Kidney glomerular epithelial cell (primary cell): Measurements from ENCODE around the gene AUTS2.
A peak's percentile ranks its signal among the peaks of the same experiment; 100 is the strongest.

Source experiments
- DNase-seq: peaks from one replicate; lab custom pipeline; 2025; lab: John Stamatoyannopoulos, UW

The AUTS2 gene

DNA sequence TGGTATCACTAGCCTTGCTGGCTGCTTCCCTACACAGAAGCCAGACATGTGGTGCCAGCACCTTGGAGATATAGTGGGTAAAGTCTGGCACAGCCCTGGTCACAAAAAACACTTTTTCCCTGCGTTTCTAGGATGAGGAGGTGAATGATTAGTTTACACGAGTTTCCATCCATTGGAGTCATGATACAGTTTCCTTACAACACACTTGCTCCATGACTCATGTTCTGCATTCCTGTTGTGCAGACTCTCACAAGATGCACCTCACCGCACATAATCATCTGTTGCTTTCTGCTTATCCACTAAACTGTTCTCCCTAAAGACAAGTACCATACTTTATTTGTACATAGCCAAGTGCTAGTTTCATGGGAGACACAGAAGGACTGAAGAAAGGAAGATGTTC, 786.6 kb downstream of the AUTS2 start:
- DNase-seq, result peak; percentile 88

DNA sequence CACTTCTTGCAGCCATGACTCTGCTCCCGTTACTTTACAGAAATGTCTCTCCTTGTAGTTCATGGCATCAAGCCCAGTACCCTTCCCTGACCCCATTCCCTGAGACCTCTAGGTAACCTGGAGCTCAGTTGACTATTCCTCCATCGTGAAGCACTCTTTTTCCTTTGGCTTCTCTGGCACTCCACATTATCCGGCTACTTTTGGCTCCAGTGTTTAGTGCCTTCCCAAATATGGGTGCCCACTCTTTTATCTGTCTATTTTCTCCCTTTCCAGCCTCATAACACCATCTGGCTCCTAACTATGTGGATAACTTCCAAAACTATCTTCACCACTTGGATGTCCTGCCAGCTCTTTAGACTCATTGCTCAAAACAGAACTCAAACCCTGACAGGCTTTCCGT, 788.9 kb downstream of the AUTS2 start:
- no peak for DNase-seq

DNA sequence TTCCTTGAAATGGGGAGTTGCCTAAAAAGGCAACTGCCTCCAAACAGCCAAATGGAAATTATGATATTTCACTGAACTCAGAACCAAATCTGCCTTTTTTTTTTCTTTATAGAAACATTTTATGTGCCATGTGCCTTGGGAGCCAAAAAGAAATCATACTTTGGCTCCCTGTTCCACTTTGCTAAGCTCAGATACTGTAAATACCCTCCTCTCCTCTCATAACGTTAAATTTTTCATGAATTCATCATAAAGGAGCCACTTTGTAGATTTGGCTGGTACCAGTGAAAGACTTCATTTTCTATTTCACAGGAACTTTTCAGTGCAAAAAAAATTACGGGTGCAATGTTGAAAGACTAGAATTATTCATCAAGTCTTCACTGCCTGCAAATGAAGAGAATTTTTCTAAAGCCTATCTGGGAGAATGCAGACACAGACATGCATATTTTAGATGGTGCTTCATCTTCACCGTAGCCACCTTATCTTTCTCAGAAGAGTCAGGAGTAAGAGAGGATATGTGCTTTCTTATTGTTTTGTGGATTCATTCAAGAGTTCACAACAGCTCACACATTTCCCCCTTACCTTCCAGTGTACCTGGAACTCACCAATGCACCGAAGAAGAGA, 791.4 kb downstream of the AUTS2 start:
- no peak for DNase-seq

DNA sequence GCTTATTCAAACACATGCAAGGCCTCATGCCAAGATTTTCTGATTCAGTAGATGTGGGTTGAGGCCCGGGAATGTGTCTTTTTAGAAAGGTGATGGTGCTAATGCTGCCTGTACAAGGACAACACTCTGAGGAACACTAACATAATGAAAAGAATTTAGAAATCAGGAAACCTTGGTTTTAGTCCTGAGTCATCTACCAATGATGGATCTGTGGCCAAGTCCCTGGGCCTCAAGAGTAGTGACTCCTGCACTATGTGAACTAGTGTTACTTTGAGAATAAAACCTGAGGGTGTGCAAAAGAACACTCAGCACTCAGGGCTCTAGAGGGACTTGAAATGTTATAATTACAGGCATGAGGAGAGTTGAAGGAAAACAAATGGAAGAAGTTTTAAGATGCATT, 792.0 kb downstream of the AUTS2 start:
- DNase-seq, result no peak

DNA sequence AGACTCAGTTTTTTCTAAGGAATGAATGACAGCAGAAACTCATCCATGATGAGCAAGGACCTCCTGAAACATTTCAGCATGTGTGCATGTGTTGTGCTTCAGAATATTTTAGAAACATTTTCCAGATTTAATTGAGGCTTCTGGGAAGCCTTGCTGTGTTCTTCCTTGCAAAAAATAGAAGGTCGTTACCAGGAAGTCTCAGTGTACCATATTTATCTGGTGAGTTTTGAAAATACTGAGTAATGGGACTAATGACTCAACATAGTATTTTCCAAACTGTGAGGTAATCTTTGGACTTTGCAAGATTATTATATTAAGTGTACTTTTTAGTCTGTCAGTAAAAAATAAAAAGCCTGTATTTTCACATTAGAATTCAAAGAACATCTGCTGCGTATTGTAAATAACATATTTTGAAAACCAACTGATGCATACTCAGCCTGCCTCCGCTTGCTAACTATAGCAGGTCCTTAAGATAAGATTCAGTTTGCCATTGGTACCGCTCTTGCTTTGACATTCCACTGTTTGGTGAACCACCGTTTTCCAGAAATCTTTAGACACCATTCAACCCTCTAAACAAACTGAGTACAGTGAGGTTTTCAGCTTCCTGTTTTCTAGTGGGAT, 794.1 kb downstream of the AUTS2 start:
- DNase-seq, result no peak

DNA sequence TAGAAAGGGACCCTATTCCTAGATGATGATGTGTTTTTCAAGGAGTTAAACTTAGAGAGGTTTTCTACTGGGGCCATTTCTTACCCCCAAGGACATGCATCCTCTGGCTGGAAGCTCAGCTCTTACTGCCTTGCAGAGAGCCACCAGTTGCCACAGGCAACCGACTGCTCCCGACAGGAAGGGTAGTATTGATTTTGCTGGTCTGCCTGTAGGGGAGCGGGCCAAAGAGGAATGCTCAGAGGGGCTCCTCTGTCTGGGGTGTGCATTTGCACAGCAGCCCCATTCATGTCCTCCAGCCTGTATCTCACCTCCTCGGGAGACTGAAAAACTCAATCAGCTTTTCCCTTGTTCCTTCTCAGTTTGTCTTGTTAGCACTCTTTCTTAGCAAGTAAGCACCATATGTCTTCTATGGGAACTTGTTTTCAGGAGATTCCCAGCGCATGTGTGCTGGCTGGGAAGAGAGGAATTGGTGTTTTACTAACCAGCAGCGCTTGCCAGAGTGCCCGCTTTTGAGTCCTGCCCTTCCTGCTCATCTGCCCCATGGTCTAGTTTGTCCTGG, 794.7 kb downstream of the AUTS2 start:
- no peak for DNase-seq

DNA sequence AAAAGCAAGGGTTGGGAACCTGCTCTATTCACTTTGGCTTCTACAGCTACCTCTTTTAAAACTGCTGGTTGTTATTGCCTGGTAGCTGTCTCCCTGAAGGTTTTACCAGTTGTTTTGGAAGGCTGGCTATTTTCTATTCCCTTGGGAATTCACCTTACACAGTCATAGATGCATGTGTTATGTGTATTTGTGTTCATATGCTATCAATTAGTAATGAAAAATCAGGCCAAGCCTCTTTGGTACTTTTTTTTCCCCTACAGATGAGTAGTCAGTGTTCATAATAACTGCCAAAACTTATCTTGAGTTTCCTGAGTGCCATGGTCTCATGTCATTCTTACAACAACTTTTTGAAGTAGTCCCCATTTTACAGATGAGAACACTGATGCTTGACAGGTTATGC, 795.7 kb downstream of the AUTS2 start:
- DNase-seq, result no peak

DNA sequence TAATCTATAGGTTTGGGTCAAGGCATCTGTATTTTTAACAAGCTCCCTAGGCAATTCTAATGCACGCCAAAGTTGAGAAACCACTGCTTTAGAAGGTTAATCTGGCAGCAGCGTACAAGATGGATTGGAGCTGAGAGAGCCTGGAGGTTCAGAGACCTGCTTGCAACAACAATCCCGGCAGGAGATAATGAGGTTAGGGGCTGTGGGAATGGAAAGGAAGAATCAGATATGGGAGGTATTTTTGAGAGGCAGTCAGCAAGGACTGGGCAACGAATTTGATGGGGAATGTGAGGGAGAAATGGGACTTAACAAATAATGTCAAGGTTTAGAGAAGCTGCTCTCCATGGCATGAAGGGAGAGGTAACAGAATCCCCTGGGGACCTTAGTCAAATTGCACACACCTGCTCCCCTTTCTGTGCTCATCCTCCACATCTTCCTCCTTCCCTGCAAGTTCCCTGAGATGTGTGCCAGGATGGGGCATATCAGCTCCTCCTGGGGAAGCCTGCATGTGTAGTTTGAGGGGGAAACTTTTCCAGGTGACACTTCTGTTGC, 802.6 kb downstream of the AUTS2 start:
- DNase-seq, result no peak

DNA sequence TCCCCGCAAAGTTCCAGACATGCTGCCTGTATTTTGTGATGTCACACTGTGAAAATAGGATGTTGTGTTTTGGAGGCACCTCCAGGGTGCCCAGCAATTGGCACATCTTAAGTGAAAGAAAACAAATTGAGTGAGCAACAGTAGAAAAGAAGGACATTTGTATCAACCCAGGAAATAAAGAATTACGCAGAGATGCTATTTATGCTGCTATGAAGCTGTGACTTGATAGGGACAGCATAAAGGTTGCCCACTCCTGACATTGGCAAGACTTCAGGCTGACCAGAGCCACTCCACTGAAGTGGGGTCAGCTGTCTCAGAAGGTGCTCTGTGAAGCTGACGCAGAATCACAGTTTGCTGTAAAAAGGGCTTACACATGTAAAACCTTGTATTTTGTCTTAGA, 803.8 kb downstream of the AUTS2 start:
- DNase-seq, result no peak

DNA sequence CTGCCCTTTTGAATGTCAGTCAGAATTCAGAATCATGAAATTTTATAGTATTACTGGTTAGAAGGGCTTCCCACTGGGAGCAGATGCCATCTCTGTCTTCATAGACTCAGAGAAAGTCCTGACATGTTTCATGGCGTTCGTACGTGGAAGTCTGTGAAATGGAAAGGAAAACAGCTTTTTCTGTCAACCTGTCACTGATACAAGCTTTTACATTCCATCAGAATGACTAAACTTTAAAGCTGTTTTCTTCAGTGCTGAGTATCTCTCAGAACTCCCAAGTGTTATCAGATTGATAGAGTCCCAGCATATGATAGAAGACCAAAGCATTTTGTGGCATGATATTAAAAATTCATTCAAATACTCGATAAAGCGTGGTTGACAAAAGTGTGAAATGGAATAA, 807.0 kb downstream of the AUTS2 start:
- peak; percentile 9 for DNase-seq

DNA sequence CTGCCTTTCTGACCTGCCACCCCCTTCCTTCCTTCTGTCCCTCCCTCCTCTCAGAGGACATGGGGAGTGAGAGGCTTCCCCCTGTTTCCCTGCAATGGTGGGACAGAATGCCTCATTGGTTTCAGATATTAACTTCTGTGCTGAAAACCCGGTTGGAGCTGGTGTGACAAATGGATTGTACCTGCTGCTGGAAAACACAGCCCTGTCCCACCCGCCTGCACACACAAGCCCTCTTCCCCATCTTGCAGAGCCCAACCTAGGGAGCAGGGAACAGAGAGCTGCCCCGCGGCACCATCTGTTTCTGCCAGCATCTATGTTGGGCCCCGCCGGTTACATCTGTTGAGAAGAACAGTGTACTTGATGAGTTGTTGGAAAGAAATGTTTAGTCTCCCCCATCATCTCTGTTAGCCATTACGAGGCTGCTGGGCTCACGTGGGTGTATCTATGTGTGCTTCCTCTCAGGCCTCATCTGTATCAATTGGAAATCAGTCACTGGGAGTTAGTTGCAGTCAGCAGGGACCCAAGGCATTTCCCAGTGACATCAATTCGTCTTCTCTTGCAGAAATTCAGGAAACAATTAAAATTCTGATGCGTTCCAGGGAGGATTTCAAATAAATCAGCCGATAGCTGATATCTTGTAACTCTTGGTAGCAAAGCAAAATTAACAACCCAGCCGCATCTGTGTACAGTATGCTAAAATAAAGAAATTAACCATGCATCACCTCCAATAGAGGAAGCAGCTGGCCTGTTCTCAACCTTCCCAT, 808.1 kb downstream of the AUTS2 start:
- DNase-seq, result no peak

DNA sequence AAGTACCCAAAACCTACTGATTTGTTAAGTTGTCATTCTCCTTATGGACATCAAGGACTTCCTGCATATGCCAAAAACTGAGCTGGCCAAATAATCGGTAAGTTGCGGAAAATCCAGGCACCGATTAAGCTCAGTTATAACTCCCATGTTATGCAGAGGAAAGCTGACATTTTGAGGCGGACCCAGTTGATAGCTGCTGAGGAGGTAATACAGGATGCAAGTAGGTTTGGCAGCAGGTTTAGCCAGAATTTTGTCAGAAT, 808.6 kb downstream of the AUTS2 start:
- DNase-seq, result no peak

DNA sequence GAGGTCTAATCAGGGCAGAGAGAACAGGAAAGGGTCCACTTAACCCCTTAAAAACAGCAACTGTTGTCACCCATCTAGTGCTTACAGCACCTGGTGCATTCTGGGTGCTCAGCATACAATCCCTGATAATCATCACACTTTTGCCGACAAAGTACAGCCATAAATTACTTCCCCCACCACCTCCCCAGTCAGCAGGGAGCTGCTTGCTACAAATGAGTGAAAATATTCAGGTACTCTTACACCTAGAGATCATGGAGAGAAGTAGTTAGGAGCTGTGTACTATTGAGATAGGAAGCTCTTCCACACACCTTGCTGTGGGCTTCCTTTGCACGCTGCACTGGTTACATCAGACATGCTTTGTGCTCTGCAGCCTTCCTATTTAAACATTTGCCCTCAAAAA, 810.2 kb downstream of the AUTS2 start:
- no peak for DNase-seq

DNA sequence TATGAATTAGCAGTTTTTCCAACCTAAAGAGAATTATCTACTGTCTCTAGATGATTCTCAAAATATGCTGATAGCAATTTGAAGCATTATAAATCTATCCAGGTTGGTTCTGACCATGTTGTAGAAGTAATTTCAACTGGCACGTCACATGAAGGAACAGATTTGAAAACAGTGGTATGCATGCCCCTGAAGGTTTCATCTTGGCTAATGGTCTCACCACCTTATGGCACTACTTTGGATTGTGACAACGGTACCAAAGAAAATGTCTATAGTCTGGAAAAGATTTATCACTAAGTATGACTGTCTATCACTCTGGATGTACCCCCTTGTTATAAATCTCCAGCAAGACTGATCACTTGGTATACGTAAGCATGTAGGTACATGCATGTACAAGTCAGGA, 810.6 kb downstream of the AUTS2 start:
- DNase-seq, result no peak

DNA sequence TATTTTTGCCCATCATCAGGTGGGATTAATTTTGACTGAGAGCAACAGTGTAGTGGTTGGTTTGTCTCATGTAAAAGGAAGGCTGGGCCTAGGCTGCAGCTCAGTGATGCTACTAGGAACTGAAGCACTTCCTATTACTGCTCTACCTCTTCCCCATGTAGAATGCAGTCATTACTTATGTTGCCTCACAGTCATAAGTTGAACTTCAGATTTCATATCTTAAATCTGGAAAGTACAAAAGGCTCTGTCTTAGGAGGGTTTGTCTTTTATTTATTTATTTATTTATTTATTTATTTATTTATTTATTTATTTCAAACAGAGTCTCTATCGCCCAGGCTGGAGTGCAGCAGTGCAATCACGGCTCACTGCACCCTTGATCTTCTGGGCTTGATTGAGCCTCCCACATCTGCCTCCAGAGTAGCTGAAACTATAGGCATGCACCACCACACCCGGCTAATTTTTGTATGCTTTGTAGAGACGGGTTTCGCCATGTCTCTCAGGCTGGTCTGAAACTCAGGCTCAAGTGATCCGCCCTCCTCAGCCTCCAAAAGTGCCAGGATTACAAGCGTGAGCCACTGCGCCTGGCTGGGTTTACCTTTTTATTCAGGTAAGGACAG, 812.0 kb downstream of the AUTS2 start:
- no peak for DNase-seq

DNA sequence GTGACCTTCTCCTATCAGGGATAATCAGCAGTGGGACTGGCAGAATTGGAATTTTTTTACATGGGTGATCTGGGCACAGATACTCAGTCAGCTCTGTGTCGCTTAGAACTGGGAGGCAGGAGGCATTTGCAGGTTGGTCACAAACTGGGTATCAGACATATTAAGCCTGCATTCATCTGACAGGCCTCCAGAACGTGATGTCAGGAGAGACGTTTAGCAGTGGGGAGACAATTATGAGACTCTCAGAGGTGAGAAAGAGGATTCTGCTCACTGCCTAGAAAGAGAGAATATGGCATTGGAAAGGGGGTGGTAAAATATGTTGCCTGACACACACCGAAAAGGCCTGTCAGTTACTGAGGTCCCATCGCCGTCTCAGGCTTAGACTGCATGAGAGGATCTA, 816.1 kb downstream of the AUTS2 start:
- DNase-seq, result no peak

DNA sequence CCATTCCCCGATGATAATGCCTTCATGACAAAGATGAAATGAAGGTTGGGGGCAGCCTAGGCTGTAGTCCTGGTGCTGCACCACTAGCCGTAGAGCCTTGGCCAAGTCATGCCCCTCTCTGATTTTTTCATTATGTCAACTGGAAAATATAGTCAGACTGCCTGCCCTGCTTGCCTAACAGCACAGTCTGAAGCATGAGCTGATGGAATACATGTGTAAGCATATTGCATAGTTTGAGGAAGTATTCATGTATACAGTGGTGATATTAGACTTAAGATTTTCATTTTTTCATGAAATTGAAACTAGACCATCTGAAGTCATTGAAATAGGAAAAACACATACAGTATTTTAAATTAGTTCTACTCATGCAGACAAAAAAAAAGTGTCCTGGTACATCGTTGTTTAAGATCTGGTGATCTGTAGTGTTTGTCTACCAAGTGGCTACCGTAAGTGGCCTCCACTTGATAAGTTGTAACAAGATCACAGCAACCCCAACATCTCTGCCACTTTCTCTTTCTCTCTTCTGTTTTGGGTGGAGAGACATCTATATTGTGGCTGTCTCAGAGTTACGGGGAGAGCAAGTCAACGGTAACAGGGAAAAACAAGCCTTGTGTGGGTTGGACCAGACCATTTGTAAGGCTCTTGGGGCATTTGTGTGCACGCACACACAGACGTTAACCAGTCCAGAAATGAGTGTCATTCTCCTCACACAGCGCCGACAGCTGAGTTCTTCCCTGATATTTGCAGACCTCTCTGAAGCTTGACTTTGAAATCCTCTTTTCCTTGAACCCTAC, 817.1 kb downstream of the AUTS2 start:
- no peak for DNase-seq

DNA sequence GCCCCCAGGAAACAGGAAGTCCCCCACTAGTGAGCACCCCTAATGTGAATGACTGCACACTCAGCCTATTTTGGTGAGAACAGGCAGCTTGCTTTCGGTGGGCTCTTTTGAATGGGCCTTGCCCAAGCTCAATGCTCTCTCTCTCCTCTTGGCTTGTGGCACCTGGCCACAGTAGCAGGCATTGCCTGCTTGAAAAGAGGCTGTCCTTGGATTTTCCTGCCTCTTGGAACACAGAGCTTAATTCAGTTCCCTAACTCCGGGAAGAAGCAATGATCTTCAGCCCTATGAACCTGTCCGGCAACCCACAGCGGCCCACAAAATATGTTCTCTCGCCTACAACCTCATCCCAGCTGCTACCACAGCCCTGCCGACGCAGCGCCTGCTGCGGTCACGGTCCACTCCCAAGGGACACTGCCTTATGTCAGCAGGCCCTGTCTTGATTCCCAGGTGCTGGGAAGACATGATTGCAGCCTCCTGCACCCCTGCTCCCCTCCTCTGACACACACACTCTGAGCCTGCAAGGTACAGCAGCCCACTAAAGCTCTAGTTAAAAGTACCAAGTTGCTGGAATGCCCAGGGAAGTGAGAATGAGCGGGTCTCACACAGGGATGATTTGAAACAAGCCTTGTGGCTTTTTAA, 818.2 kb downstream of the AUTS2 start:
- no peak for DNase-seq

DNA sequence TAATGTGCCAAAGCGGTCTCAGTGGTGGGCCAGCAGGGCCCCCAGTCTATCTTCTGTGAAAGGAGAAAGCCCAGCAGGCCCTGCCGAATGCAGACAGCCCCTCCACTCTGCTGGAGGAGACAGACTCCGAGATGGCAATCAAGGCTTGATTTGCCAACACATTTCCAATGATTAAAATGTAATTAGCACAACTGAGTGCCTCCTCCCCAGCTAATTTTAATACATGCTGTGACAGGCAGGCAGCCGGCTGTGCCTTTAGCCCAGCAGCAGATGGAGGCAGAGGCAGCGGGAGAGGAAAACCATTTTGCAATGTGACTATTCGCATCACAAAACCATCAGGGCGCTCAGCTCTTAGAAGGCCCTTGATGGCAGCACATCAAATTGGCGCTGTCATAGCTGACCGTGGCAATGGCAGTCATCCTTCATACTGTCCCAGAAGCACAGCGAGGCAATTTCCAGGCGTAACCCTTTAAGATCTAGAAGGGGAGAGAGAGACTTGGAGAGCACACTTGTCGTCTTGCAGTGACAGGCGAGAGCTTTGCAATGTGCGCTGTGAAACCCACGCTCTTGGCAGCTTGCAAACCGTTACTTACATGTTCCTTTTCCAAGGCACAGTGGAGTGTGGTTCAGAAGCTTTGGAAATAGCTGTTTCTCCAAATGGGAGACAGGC, 818.8 kb downstream of the AUTS2 start:
- no peak for DNase-seq

DNA sequence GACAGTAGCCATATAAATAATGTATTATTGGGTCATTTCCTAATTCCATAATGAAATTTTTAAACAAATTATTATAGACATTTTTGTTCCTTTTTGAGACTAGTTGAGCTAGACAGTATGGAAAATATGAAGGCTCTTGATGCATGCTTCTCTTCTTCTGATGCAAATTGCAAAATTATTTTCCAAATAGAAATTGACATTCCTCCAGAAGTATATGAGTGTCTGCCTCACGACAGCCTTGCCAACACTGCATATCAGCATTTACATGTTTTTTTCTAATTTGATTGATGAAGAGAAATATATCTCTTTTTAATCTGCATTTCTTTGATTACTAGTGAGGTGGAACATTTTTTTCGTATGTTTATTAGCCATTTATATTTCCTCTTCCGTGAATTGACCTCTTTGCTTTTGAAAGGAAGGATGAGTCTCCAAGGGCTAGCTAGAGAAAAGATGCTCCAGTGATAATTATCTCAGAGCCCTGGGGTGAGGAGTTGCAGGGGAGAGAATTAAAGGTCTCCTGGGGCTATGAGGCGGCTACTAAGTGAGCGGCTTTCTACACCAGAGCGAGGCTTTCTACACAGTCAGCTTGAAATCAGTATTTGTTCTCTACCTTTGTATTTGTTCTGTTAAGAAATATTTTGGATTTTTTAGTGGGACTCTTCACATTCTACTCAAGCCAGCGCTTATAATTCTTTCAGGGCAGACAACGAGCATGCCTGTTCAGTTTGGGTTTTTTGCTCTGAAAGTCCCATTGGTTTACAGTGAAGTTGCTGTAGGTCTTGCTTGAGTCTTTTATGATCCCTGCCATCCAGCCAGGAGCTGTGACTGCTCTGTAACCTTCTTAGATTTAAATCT, 821.5 kb downstream of the AUTS2 start:
- no peak for DNase-seq
